GM18858 (cell line): ENCODE data around the gene NUMB.
"Not testable (repeated sequence)": the region's sequence is repeated elsewhere in the genome, so short reads cannot be mapped to it uniquely, and the experiment has no call there.

Source experiments
- ATAC-seq: cut with Tn5 transposase; IDR thresholded peaks from one replicate; pipeline ENCODE4 v1.9.1; 2021; ENCODE audit not compliant: unreplicated experiment

Gene NUMB

DNA sequence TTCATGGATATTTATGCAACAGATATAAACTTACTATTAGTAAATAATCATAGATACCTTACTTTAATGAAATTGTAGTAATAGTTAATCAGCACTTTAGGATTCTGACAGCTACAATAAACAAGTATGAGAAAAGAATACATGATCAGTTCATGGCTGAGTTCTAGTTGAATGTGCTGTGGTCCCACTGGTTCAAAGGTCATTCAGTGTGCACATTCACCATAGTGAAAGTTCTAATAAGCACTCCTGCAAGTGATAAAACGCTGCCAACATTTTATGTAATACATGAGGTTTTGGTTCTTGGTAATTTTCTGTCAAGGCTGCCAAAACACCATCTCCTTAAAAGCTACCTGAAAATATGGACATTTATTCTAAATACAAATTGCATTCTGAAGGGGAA is 92.6 kb downstream of the NUMB start:
- ATAC-seq = no peak

DNA sequence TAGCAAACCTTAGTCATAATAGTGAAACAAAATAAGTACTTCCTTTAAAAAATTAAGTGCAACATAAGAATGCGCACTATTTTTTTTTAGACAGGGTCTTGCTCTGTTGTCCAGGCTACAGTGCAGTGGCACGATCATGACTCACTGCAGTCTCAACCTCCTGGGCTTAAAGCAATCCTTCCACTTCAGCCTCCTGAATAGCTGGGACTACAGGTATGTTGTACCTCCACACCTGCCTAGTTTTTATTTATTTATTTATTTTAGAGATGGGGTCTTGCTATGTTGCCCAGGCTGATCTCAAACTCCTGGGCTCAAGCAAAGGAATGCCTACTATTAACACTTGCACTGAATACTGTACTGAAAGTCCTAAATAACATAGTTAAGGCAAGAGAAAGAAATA is 93.8 kb downstream of the NUMB start:
- no peak for ATAC-seq

DNA sequence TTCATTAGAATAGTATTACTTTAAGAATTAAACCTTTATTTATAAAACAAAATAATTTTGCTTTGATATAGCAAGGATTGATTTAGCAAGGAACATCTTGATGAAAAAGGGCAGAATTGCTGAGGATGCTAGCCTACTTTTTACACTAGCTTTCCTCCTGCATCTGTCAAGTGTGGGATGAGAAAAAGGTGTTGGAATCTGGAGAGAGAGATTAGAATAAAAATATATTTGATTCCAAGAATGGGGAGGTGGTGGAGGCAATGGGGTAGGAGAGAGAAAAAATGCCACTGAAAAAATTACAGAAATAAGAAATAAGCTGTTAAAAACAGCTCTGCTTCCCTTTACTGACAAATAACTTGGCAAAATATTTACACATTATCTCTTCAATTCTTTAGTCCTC is 98.9 kb downstream of the NUMB start:
- ATAC-seq = no peak

DNA sequence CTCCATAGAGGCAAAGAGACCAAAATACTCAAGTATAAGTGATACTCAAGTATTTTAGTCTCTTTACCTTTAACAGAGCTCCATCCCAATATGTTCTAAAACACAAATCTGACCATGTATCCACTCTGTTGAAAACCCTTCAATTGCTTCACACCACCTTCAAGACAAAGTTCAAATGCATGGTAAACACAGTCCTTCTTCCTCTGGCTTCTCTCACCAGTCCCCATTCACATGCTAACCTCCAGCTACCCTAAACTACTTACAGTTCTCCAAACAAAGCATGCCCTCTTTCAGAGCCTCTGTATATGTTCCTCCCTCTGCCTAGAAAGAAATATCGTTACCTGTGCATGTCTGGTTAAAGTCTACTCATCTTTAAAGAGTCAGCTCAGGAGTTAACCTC is 100.2 kb downstream of the NUMB start:
- no peak for ATAC-seq

DNA sequence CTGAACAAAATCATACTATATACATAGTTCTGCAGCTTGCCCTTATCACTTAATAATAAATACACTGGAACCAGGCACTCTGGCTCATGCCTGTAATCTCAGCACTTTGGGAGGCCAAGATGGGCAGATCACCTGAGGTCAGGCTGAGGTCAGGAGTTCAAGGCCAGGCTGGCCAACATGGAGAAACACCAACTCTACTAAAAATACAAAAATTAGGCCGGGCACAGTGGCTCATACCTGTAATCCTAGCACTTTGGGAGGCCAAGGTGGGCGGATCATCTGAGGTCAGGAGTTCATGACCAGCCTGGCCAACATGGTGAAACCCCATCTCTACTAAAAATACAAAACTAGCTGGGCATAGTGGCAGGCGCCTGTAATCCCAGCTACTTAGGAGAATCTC is 109.3 kb downstream of the NUMB start:
- ATAC-seq = not testable (repeated sequence)

DNA sequence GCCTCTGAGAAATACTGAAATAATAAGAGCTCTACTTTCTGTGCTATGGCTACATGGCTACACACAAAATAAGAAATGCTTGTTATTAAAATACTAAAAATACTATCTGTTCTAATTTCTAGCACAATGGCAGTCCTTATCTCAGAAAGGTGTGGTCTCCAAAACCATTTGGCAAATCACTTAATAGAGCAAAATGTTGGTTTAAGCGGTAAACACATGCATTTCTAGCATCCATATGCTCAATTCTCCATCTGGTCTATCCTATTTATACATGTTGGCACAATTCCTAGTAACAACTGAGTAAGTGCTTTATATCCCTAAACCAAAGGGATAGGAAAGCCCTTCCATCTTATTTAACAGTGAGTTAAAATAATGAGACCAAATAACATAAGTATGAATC is 114.0 kb downstream of the NUMB start:
- ATAC-seq = no peak

DNA sequence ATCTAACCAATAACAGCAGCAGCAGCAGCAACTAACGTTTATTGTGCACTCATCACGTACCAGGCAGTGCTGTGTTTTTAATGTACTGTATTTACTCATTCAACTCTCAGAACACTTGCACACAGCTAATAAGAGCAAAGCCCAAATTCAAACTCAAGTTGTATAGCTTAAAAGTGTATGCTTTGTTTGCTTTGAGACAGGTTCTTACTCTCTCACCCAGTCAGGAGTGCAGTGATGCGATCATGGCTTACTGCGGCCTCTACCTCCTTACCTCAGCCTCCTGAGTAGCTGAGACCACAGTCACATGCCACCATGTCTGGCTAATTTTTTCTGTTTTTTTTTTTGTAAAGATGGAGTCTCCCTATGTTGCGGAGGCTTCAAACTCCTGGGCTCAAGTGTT is 115.7 kb downstream of the NUMB start:
- no peak for ATAC-seq

DNA sequence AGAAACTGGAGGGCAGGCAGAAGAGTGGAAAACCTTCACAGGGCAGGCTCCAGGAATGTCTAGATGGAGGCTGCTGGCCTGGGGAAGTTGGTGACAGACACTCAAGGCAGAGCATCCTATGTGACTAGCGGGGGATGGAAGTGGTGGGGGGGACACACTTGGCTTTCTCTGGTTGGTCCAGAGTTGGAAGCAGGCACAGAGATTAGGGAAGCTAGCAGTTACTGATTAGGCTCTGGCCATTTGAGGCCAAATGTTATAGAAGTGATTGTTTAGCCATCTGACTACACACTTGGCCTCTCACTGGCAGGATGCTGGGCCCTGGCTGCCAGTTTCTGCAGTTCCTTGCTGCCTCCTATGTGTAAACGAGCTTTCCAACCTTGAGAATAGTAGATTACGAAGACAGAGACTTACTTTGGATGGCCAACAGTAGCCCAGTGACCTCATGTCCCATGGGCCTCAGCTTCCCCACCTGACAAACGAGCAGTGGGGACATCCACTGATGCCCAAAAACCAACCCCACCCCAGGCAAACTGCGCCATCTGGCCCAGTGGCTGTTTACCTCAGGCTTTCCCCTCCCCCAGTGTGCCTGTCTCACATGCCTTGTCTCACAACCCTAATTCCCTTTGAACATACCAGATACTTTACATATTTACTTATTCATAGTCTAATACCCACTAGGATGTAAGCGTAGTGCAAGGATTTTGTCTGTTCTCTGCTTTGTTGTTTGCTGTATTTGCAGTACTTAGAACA is 118.3 kb downstream of the NUMB start:
- ATAC-seq = no peak

DNA sequence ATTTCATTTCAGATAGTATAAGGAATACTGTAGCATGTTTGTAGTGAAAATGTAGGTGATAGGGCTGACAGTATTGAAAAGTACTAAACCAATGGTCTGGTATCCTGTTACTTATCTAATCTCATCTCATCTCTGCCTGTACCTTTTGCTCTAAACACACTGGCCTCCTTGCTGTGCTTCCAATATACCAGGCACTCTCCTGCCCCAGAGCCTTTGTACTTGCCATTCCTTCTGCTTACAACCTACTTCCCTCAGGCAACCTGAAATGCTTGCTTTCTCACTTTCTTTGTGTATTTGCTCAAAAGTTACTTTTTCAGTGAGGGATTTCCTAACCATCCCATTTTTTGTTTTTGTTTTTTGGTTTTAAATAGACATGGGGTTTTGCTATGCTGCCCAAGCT is 119.1 kb downstream of the NUMB start:
- ATAC-seq = no peak

DNA sequence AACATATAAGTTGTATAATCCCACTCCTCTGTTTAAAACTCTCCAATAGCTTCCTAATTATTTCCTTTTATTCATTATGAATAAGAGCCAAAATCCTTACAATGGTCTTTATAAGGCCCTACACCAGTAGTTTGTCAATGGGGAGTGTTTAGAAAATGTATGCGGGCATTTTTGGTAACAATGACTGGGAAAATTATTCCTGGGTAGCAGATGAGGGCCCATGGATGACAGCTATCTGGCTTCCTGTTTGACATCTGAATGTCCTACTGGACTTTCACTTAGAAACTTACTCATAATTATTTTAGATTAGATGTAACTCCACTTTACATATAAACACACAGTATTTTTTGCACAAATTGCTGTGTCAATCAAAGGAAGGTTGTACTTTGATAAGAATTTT is 119.8 kb downstream of the NUMB start:
- no peak for ATAC-seq

DNA sequence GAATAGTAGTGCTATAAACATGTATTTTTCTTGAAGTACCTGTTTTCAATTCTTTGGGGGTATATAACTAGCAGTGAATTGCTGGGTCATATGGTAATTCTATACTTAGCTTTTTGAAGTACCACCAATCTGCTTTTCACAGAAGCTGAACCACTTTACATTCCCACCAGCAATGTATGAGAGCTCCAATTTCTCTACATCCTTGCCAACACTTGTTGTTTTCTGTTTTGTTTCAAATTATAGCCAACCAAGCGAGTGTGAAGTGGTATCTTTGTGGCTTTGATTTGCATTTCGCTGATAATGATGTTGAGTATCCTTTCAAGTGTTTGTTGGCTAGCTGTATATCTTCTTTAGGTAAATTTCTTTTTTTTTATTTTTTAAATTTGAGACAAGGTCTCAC is 125.3 kb downstream of the NUMB start:
- no peak for ATAC-seq

DNA sequence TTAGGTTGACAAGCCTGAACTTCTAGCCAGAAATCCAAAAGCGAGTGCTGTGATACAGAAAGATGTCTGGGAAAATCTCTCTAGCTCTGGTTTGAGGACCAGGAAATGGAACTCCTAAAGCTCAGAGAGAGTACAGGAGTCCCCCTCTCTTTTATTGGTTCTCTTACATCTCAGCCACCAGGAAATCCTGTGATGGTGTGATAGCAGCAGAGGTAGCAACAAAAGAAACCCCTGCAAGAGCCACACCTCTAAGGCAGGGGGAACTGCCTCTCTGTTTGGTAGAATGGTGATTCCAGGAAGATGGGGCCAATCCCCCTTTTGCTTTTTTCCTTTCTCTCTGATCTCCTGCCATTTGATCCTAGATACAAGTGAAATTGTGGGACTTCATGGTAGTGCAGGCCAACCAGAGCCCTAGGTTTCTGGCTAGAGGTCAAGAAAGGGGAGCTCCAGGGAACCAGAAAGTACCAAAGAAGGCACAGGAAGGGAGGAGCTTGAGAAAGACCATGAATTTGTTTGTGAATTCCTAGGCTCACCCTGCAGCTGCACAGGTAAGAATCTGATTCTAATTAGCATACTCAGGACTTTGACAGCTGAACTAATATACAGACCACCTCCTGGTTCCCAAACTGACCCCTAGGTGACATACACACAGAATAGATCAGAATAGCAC is 132.6 kb downstream of the NUMB start:
- ATAC-seq = no peak

DNA sequence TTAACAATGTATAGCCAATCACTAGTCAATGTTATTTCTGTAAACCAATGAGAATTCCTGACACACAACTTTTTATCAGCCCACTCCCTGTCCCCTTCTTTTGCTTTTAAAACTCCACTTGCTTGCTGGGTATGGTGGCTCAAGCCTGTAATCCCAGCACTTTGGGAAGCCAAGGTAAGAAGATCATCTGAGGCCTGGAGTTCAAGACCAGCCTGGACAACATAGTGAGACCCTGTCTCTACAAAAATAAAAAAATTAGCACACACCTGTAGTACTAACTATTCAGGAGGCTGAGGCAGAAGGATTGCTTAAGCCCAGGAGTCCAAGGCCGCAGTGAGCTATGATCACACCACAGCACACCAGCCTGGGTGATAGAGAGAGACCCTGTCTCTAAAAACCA is 133.3 kb downstream of the NUMB start:
- ATAC-seq = no peak

DNA sequence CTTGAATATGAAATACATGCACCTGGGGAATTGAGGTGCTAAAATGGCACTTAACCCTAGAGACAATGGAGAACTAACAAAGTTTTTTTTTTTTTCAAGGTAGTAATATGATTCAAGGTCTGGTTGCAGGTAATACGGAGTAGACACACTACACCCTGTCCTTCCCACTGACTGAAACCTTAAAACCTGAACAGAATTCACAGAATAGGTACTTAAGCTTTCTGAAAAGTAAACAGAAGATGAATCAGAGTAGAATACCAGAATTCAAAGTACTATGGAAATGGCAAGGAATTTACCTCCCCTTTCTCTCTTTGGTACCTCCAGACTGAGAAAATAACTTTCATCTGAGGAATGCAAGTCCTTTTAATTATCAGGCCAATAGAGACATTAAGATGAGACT is 133.8 kb downstream of the NUMB start:
- no peak for ATAC-seq

DNA sequence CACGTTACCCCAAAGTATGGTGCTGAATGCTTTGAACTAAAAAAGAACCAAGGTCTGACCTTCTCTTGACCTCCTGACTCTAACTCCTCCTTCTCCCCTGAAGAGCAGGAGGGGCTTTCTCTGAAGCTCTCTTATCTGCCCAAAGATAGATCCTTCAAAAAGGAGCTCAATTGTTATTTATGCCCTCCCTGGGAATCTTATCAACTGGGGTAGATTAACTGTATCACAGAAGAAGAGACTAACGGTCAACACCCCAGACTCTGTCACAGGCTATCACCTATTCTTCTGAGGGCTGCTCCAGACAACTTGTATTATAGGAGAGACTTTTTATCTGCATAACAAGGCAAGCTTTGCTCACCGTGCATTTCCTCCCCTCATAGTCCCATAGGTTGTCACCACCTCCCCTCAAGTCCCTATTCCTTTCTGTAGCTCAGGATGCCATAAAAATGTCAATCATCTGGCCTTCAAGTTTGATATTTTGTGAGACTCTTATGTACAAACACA is 134.4 kb downstream of the NUMB start:
- ATAC-seq = no peak

DNA sequence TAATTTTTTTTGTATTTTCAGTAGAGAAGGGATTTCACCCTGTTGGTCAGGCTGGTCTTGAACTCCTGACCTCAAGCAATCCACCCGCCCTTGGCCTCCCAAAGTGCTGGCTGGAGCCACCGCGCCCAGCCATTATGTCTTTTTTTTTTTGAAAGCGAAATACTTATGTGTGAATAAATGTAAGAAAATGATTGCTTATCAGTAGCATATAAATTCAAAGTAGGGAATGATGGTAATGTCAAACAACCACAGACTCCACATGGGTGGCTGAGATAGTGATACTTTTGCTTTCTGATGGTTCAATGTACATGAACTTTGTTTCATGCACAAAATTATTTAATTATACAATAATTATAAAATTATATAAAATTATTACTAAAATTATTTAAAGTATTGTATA is 145.2 kb downstream of the NUMB start:
- no peak for ATAC-seq

DNA sequence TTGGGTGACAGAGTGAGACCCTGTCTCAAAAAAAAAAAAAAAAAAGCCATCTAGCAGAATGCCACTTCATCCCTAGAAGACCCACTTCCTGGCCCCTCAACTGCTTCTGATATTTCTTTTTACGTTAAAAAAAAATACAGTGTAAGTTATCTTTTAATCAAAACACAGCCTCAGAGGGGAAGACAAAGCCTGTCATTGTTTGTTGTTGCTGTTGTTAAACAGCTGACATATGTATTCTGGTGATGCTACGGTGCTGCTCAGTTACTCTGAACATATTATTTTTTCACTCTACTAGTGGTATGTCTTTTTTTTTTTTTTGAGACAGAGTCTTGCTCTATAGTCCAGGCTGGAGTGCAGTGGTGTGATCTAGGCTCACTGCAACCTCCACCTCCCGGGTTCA is 145.7 kb downstream of the NUMB start:
- no peak for ATAC-seq

DNA sequence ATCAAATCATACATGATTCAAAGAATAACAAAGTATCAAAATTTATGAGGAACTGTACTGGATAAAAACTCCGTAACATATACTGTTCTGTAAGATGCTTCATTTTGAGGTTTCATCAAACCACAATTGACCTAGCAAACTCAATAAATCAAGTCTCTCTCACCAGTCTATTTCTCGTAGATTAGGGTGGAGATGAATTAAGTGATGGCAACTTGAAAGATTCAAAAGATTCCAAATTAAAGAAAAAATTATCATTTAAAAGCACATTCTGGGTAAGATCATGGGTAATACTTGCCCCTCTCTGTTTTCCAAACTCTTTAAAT is 146.7 kb downstream of the NUMB start:
- no peak for ATAC-seq

DNA sequence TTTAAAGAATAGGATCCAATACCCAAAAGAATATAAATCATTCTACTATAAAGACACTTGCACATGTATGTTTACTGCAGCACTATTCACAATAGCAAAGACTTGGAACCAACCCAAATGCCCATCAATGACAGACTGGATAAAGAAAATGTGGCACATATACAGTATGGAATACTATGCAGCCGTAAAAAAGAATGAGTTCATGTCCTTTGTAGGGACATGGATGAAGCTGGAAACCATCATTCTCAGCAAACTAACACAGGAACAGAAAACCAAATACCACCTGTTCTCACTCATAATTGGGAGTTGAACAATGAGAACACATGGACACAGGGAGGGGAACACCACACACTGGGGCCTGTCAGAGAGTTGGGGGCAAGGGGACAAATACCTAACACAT is 149.1 kb downstream of the NUMB start:
- not testable (repeated sequence) for ATAC-seq

DNA sequence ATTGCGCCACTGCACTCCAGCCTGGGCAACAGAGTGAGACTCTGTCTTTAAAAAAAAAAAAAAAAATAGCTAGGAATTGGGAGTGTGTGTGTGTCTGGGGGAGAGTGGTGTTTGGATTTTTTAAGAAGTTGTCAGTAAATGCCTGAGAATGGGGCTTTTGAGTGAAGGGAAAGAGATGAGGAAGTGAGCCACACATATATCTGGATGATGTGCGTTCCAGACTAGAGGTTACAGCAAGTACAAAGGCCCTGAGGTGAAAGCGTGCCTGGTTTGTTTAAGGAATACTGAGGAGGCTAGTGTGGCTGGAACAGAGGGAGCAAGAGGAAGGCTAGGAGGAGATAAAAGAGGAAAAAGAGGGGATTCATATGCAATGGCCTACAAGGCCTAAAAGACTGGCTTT is 151.1 kb downstream of the NUMB start:
- ATAC-seq = no peak

DNA sequence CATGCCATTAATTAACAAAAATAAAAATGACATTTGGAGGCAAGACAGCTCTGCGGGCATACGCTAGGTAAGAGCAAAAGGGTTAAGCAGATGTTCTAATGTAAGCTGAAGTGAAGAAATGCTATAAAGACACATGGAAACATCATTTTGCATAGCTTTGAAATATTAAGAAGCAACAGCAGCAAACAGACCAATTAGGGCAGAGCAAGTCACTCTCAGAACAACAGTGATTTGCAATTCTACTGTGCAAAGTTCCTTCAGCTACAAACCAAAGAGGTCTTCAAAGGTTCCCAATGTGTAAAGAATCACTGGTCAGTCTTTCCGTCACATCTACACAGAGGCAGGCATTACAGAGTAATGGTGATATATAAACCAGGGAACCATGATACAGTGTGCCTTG is 152.8 kb downstream of the NUMB start:
- no peak for ATAC-seq

DNA sequence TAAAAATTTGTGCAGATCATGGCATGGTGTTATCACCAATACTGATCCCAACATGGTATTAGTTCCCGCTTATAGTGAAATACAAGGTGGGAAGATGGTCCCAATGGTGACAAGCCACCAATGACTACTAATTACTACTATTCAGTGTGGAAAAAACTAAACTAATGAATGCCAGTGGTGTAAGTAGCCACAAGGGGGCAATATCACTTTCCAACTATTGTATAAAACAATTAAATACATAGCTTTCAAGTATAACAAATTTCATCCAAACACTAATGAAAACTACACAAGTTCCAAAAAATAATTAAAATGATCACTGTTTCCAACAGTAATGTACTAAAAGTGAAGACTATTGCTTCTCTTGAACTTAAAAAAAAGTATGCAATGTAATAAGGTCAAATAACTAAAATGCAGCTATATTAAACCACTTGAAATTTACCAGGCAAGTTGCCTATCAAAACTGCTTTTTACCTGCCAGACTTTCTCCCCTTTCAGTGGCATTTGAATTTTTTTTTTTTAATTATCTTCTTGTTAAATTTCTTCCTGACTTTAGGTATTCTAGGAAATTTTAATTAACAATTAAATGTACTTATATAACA is 163.0 kb downstream of the NUMB start:
- ATAC-seq = no peak
